ENCODE data around the gene ANKRD17.

ANKRD17 gene

GRCh38 chr4:73277201-73277600 lies 18.6 kb upstream of the ANKRD17 start:
- Histone ChIP-seq H3K4me1 (ENCODE audit: low read depth, poor library complexity, severe bottlenecking) (no peaks in the 10 kb centered on the region), H3K36me3 (ENCODE audit: insufficient read depth) (no peaks in the 10 kb centered on the region), H3K27ac (no peak overlapping the region), H4K20me1 (ENCODE audit: insufficient read depth) (no peaks in the 10 kb centered on the region), H3K79me2 (ENCODE audit: insufficient read depth, low read depth) (no peaks in the 10 kb centered on the region), H3K9ac (no peak overlapping the region), H3K4me2 (no peak overlapping the region), H2AFZ (ENCODE audit: low read depth) (no peak overlapping the region), H3K27me3 (ENCODE audit: insufficient read depth, low read depth) (no peaks in the 10 kb centered on the region), H3K4me3 (IDR thresholded peaks at IDR 0.05; ENCODE audit: insufficient read depth, low read depth, low read length) (no peak overlapping the region)
- no peak for TF ChIP-seq CTCF (conservative IDR thresholded peaks at IDR 0.05; ENCODE audit: low read depth, low read length)

- H3K27ac ChIP-seq: no peak overlapping the region
- H3K4me2 ChIP-seq: no peak overlapping the region
- no peaks in the 10 kb centered on the region for H3K4me1 ChIP-seq (ENCODE audit: low read depth, poor library complexity, severe bottlenecking)
- H3K4me3 ChIP-seq (IDR thresholded peaks at IDR 0.05; ENCODE audit: insufficient read depth, low read depth, low read length): no peak overlapping the region
- no peak overlapping the region for H3K9ac ChIP-seq
- H3K27me3 ChIP-seq (ENCODE audit: insufficient read depth, low read depth): no peaks in the 10 kb centered on the region
- no peaks in the 10 kb centered on the region for H3K79me2 ChIP-seq (ENCODE audit: insufficient read depth, low read depth)
- no peak overlapping the region for H2AFZ ChIP-seq (ENCODE audit: low read depth)
- H4K20me1 ChIP-seq (ENCODE audit: insufficient read depth): no peaks in the 10 kb centered on the region
- no peak for TF ChIP-seq CTCF (conservative IDR thresholded peaks at IDR 0.05; ENCODE audit: low read depth, low read length)
- no peaks in the 10 kb centered on the region for H3K36me3 ChIP-seq (ENCODE audit: insufficient read depth)
These were observed 16.7 kb upstream of the ANKRD17 start for GRCh38 chr4:73275318-73275654.

- H2AFZ ChIP-seq (ENCODE audit: low read depth): no peak overlapping the region
- no peak overlapping the region for H3K27ac ChIP-seq
- no peaks in the 10 kb centered on the region for H3K36me3 ChIP-seq (ENCODE audit: insufficient read depth)
- H3K9ac ChIP-seq: no peak overlapping the region
- H3K4me1 ChIP-seq (ENCODE audit: low read depth, poor library complexity, severe bottlenecking): no peaks in the 10 kb centered on the region
- no peak overlapping the region for H3K4me2 ChIP-seq
- no peak for TF ChIP-seq CTCF (conservative IDR thresholded peaks at IDR 0.05; ENCODE audit: low read depth, low read length)
- H3K79me2 ChIP-seq (ENCODE audit: insufficient read depth, low read depth): no peaks in the 10 kb centered on the region
- no peaks in the 10 kb centered on the region for H3K27me3 ChIP-seq (ENCODE audit: insufficient read depth, low read depth)
- H3K4me3 ChIP-seq (IDR thresholded peaks at IDR 0.05; ENCODE audit: insufficient read depth, low read depth, low read length): no peak overlapping the region
- no peaks in the 10 kb centered on the region for H4K20me1 ChIP-seq (ENCODE audit: insufficient read depth)
These were observed 14.2 kb upstream of the ANKRD17 start for GRCh38 chr4:73272816-73273215.

GRCh38 chr4:73267050-73267449 lies 8.5 kb upstream of the ANKRD17 start:
- H3K4me1 ChIP-seq (ENCODE audit: low read depth, poor library complexity, severe bottlenecking): no peaks in the 10 kb centered on the region
- H3K4me3 ChIP-seq (IDR thresholded peaks at IDR 0.05; ENCODE audit: insufficient read depth, low read depth, low read length): no peak overlapping the region
- H3K27me3 ChIP-seq (ENCODE audit: insufficient read depth, low read depth): no peaks in the 10 kb centered on the region
- no peaks in the 10 kb centered on the region for H4K20me1 ChIP-seq (ENCODE audit: insufficient read depth)
- no peak overlapping the region for H3K9ac ChIP-seq
- H2AFZ ChIP-seq (ENCODE audit: low read depth): no peak overlapping the region
- no peaks in the 10 kb centered on the region for H3K36me3 ChIP-seq (ENCODE audit: insufficient read depth)
- no peak overlapping the region for H3K4me2 ChIP-seq
- TF ChIP-seq CTCF (conservative IDR thresholded peaks at IDR 0.05; ENCODE audit: low read depth, low read length): no peak
- H3K27ac ChIP-seq: no peak overlapping the region
- H3K79me2 ChIP-seq (ENCODE audit: insufficient read depth, low read depth): no peaks in the 10 kb centered on the region

All from KMS-11 (cell line).